Fibroblast of pulmonary artery (primary cell): Measurements from ENCODE around the gene CRYBB3.

Experiments
- DNase-seq: peaks from one replicate; pipeline ENCODE4 v3.0.0-alpha.2; 2010; ENCODE audit warnings: low read depth
- H3K4me3 ChIP-seq: replicated peaks from 2 replicates; pipeline ENCODE4 v1.5.1; 2011; ENCODE audit warnings: low read depth, mild to moderate bottlenecking, control low read depth, low read length, moderate library complexity
- CTCF ChIP-seq: IDR thresholded peaks from 2 replicates; pipeline ENCODE4 v1.5.1; 2011; ENCODE audit warnings: mild to moderate bottlenecking, control low read depth, low read length, inconsistent platforms; ENCODE audit errors: missing control alignments

The CRYBB3 gene

GRCh38 chr22:25206998-25207397 is 7.3 kb downstream of the CRYBB3 start:
- H3K4me3 ChIP-seq, result no peak overlapping the region
- TF ChIP-seq CTCF, result no peak
- DNase-seq, result no peak

GRCh38 chr22:25207553-25208157 is 8.0 kb downstream of the CRYBB3 start:
- no peak for TF ChIP-seq CTCF

GRCh38 chr22:25208328-25208727 is 8.7 kb downstream of the CRYBB3 start:
- DNase-seq, result no peak
- no peak for TF ChIP-seq CTCF
- no peak overlapping the region for H3K4me3 ChIP-seq

More at GRCh38 chr22:25207553-25208157, 8.0 kb downstream of the CRYBB3 start:
- no peak for DNase-seq
- no peak overlapping the region for H3K4me3 ChIP-seq

GRCh38 chr22:25208743-25209505 is 9.3 kb downstream of the CRYBB3 start:
- no peak overlapping the region for H3K4me3 ChIP-seq
- TF ChIP-seq CTCF, result no peak
- no peak for DNase-seq

GRCh38 chr22:25210793-25211192 is 11.1 kb downstream of the CRYBB3 start:
- no peak overlapping the region for H3K4me3 ChIP-seq
- no peak for TF ChIP-seq CTCF
- DNase-seq, result no peak

- no peak for TF ChIP-seq CTCF
- no peak for DNase-seq
- no peak overlapping the region for H3K4me3 ChIP-seq
Measured at GRCh38 chr22:25212337-25212736, 12.7 kb downstream of the CRYBB3 start.

GRCh38 chr22:25213221-25213620 is 13.6 kb downstream of the CRYBB3 start:
- TF ChIP-seq CTCF, result no peak
- H3K4me3 ChIP-seq, result no peak overlapping the region
- no peak for DNase-seq
